ENCODE data around the gene PBX4. TPM values are rescaled to one million over a fixed set of nuclear protein-coding genes. Genes with fewer than 3 reads are reported as not detected.

The PBX4 gene
- total RNA-seq, 1 experiment from 2014 or later: 8.3 TPM

DNA sequence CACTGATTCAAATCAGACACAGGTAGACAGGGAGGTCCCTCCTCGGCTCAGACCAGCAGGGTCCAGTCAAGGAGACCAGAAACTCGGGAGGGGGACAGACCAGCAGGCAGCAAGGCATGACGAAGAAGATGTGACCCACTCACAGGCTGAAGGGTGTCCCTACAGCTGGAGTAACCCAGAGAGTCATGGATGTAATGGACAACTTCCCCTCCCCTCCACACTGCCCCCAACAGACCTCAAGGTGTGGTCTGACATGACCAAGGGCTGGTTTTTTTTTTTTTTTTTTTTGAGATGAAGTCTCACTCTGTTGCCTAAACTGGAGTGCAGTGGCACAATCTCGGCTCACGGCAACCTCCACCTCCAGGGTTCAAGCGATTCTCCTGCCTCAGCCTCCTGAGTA is 34.1 kb downstream of the PBX4 start:
- ATAC-seq: no peak
- in situ Hi-C loops (cut with HindIII; ENCODE audit: low pct_unique_long_range_greater_than_20kb, low sequenced_read_pairs): no loop called here
- Histone ChIP-seq H3K4me1 (ENCODE audit: control insufficient read depth, insufficient read depth, low read length) (no peaks in the 10 kb centered on the region), H3K36me3 (ENCODE audit: control insufficient read depth, insufficient read depth, low read length) (no peaks in the 10 kb centered on the region), H3K9me3 (ENCODE audit: control insufficient read depth, insufficient read depth, low read depth, low read length) (no peaks in the 10 kb centered on the region), H3K27ac (ENCODE audit: low read length) (no peak overlapping the region), H3K27me3 (ENCODE audit: control insufficient read depth, insufficient read depth, low read length) (no peaks in the 10 kb centered on the region), H3K4me3 (ENCODE audit: low read depth in 2 of 2, low read length in 2 of 2) (no peak overlapping the region)
- ChIA-PET POLR2A (interaction anchor here (0.6 kb wide), 1 partner anchor 16 kb away, joined by 3 read pairs; no protein-coding TSS in a partner anchor), CTCF (no interaction called here)
- intact Hi-C loops (cut with micrococcal nuclease; ENCODE audit: unreplicated experiment): no loop called here
- DNase-seq (ENCODE audit: low read depth, low spot score): no peak
- BruUV-seq (replicated peaks): no TSS peak
- TF ChIP-seq CTCF (IDR thresholded peaks at IDR 0.05) (no peak), SIN3A (IDR thresholded peaks at IDR 0.05; ENCODE audit: borderline replicate concordance, insufficient read depth, low read depth, low read length) (no peak), TCF7L2 (IDR thresholded peaks at IDR 0.05; ENCODE audit: low read depth, low read length) (no peak), POLR2AphosphoS5 (IDR thresholded peaks at IDR 0.05; ENCODE audit: low read depth, low read length) (no peak)
- TF ChIP-seq, protein P1, sequence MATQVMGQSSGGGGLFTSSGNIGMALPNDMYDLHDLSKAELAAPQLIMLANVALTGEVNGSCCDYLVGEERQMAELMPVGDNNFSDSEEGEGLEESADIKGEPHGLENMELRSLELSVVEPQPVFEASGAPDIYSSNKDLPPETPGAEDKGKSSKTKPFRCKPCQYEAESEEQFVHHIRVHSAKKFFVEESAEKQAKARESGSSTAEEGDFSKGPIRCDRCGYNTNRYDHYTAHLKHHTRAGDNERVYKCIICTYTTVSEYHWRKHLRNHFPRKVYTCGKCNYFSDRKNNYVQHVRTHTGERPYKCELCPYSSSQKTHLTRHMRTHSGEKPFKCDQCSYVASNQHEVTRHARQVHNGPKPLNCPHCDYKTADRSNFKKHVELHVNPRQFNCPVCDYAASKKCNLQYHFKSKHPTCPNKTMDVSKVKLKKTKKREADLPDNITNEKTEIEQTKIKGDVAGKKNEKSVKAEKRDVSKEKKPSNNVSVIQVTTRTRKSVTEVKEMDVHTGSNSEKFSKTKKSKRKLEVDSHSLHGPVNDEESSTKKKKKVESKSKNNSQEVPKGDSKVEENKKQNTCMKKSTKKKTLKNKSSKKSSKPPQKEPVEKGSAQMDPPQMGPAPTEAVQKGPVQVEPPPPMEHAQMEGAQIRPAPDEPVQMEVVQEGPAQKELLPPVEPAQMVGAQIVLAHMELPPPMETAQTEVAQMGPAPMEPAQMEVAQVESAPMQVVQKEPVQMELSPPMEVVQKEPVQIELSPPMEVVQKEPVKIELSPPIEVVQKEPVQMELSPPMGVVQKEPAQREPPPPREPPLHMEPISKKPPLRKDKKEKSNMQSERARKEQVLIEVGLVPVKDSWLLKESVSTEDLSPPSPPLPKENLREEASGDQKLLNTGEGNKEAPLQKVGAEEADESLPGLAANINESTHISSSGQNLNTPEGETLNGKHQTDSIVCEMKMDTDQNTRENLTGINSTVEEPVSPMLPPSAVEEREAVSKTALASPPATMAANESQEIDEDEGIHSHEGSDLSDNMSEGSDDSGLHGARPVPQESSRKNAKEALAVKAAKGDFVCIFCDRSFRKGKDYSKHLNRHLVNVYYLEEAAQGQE (IDR thresholded peaks at IDR 0.05; ENCODE audit: insufficient read depth in 1 of 2, low read depth in 2 of 2, low read length in 1 of 2): no peak

DNA sequence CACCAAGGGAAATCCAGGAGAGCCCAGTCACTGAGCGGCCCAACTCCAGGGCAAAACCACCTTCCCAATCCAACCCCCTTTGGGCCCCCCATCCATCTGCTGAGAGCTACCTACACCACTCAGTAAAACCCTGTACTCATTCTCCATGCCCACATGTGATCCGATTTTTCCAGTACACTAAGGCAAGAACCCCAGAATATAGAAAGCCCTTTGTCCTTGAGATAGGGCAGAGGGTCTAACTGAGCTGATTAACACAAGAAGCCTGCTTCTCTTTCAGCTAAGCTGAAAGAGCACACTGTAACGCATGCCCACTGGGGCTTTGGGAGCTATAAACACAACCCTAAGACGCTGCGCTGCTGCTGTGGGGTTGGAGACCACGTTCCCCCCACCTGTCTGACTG is 36.0 kb downstream of the PBX4 start:
- in situ Hi-C loops (cut with HindIII; ENCODE audit: low pct_unique_long_range_greater_than_20kb, low sequenced_read_pairs): no loop called here
- no peaks in the 10 kb centered on the region for H3K9me3 ChIP-seq (ENCODE audit: control insufficient read depth, insufficient read depth, low read depth, low read length)
- no peaks in the 10 kb centered on the region for H3K4me1 ChIP-seq (ENCODE audit: control insufficient read depth, insufficient read depth, low read length)
- no peak for ATAC-seq
- BruUV-seq (replicated peaks): no TSS peak
- ChIA-PET CTCF (no interaction called here), POLR2A (interaction anchor here (0.6 kb wide), 1 partner anchor 190 kb away, joined by 3 read pairs; no protein-coding TSS in a partner anchor)
- no peaks in the 10 kb centered on the region for H3K27me3 ChIP-seq (ENCODE audit: control insufficient read depth, insufficient read depth, low read length)
- intact Hi-C loops (cut with micrococcal nuclease; ENCODE audit: unreplicated experiment): no loop called here
- no peak for TF ChIP-seq SIN3A (IDR thresholded peaks at IDR 0.05; ENCODE audit: borderline replicate concordance, insufficient read depth, low read depth, low read length)
- no peak for TF ChIP-seq TCF7L2 (IDR thresholded peaks at IDR 0.05; ENCODE audit: low read depth, low read length)
- TF ChIP-seq, protein P1 (IDR thresholded peaks at IDR 0.05; ENCODE audit: insufficient read depth in 1 of 2, low read depth in 2 of 2, low read length in 1 of 2): no peak
- no peak for TF ChIP-seq CTCF (IDR thresholded peaks at IDR 0.05)
- no peak for TF ChIP-seq POLR2AphosphoS5 (IDR thresholded peaks at IDR 0.05; ENCODE audit: low read depth, low read length)
- no peaks in the 10 kb centered on the region for H3K36me3 ChIP-seq (ENCODE audit: control insufficient read depth, insufficient read depth, low read length)
- H3K4me3 ChIP-seq (ENCODE audit: low read depth in 2 of 2, low read length in 2 of 2): no peak overlapping the region
- no peak overlapping the region for H3K27ac ChIP-seq (ENCODE audit: low read length)
- no peak for DNase-seq (ENCODE audit: low read depth, low spot score)

All from Panc1 (cell line).